ENCODE data around the gene IQCF6.

- TF ChIP-seq CTCF (IDR thresholded peaks at IDR 0.05) (no peak), POLR2A (IDR thresholded peaks at IDR 0.05) (no peak), POLR2AphosphoS5 (IDR thresholded peaks at IDR 0.05) (no peak)
Observed at GRCh38 chr3:51733859-51734571, 45.0 kb downstream of the IQCF6 start.
